GM06990 (cell line): ENCODE results near the gene MGST2.

ENCODE experiments used
- DNase-seq: peaks from one replicate; pipeline ENCODE4 v3.0.0-alpha.2; 2011; ENCODE audit not compliant: insufficient read length; ENCODE audit errors: extremely low read depth
- H3K27me3 ChIP-seq: replicated peaks from 2 replicates; pipeline ENCODE4 v1.6.0; 2011; ENCODE audit warnings: low read length; ENCODE audit not compliant: control insufficient read depth, insufficient read depth
- H3K36me3 ChIP-seq: 2 replicates; pipeline ENCODE4 v1.5.1; 2011; ENCODE audit warnings: low read length; ENCODE audit not compliant: control insufficient read depth, insufficient read depth
- H3K4me3 ChIP-seq: replicated peaks from 2 replicates; pipeline ENCODE4 v1.5.1; 2011; ENCODE audit warnings: low read depth, mild to moderate bottlenecking, control low read depth, low read length
- CTCF ChIP-seq: IDR thresholded peaks from 2 replicates; pipeline ENCODE4 v1.5.1; 2011; ENCODE audit warnings: low read length, control low read depth, mild to moderate bottlenecking, inconsistent platforms; ENCODE audit not compliant: insufficient read depth, poor library complexity, severe bottlenecking

The MGST2 gene

GRCh38 chr4:139664442-139664841 lies 1.2 kb upstream of the MGST2 start:
- no peak for DNase-seq
- no peak for TF ChIP-seq CTCF
- no peaks in the 10 kb centered on the region for H3K27me3 ChIP-seq
- no peak overlapping the region for H3K4me3 ChIP-seq
- H3K36me3 ChIP-seq, result no peaks in the 10 kb centered on the region

DNA sequence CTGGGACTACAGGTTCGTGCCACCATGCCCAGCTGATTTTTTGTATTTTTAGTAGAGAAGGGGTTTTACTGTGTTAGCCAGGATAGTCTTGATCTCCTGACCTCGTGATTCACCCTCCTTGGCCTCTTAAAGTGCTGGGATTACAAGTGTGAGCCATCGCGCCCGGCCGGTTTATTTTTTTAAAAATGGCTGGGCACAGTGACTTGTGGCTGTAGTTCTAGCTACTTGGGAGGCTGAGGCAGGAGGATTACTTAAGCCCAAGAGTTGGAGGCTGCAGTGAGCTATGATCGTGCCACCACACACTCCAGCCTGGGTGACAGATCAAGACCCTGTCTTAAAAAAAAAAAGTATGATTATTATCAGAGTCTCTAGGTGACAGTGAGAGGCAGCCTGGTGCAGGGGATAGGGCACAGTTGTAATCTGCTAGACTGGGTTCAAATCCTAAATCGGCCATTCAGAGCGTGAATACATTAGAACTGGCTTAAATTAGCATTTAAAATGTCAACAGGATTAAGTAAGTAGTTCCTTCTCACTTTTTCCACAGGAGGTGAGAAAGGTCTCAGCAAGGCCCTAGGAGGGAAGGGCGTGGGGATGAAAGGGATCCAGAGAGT lies 435 bp upstream of the MGST2 start:
- Histone ChIP-seq H3K4me3 (peak overlapping the region; percentile 78), H3K36me3 (no peaks in the 10 kb centered on the region), H3K27me3 (no peaks in the 10 kb centered on the region)
- DNase-seq, result no peak
- no peak for TF ChIP-seq CTCF

DNA sequence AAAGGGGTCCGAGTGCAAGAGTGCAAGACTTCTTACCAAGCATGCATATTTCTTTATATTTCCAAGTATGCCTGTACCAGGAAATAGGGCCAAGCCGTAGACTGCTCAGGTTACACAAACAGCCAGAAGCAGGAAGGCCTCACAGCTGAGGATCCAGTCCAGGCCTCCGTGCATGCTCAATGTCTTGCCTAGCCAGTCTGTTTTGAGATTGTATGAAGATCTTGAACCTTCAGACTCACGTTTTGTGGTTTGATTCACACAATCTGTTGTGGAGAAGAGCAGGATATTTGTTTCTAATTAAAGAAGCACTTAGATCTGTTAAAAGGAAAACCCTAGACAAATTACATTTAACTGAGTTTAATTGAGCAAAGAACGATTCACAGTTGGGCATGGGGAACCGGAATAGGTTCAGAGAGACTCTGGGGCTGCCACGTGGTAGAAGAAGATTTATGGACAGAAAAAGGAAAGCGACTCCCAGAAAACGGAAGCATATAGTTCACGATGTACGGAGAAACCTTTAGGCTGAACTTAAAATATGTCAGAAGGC lies 1.2 kb downstream of the MGST2 start:
- H3K27me3 ChIP-seq, result no peaks in the 10 kb centered on the region
- TF ChIP-seq CTCF, result no peak
- no peaks in the 10 kb centered on the region for H3K36me3 ChIP-seq
- peak overlapping the region; percentile 78 for H3K4me3 ChIP-seq
- DNase-seq, result no peak

DNA sequence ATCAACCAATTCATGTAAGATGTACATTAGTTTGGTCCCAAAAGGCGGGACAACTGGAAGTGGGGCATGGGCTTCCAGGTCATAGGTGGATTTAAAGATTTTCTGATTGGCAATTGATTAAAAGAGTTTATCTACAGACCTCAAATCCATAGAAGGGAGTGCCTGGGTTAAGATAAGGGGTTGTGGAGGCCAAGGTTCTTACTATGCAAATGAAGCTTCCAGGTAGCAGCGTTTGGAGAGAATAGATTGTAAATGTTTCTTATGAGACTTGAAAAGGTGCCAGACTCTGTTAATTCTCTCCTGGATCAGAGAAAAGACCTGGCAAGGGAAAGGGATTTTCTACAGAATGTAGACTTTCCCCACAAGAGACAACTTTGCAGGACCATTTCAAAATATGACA lies 2.4 kb downstream of the MGST2 start:
- Histone ChIP-seq H3K27me3 (no peaks in the 10 kb centered on the region), H3K4me3 (no peak overlapping the region), H3K36me3 (no peaks in the 10 kb centered on the region)
- no peak for DNase-seq
- TF ChIP-seq CTCF, result no peak

- no peak for DNase-seq
- no peaks in the 10 kb centered on the region for H3K27me3 ChIP-seq
- H3K4me3 ChIP-seq, result no peak overlapping the region
- H3K36me3 ChIP-seq, result no peaks in the 10 kb centered on the region
- TF ChIP-seq CTCF, result no peak
Observed at GRCh38 chr4:139668658-139669201, 3.1 kb downstream of the MGST2 start.

GRCh38 chr4:139669335-139669734 lies 3.7 kb downstream of the MGST2 start:
- H3K27me3 ChIP-seq, result no peaks in the 10 kb centered on the region
- no peak for TF ChIP-seq CTCF
- H3K36me3 ChIP-seq, result no peaks in the 10 kb centered on the region
- no peak overlapping the region for H3K4me3 ChIP-seq
- no peak for DNase-seq
